ENCODE measurements around the gene KCNMA1. TPM values are rescaled to one million over a fixed set of nuclear protein-coding genes. Genes with fewer than 3 reads are reported as not detected.

The KCNMA1 gene
- total RNA-seq, 1 donor, result 77.8 TPM

DNA sequence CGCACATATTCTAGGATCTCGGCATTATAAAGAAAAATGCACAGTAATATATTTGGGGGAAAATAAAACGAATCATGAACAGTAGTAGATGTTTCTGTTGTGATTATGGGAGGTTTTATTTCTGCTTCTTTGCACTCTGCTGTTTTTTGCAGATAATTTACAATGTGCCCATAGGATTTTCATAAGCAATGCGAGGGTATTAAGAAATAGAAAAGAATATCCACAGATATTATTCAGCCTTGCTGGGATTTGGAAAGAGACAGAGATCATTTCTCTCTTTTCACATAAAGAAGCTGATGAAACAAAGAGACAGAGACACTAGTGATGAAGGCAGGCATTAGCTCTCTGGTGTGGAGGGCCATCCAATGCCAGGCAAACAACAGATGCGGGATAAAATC, 158.6 kb downstream of the KCNMA1 start:
- Histone ChIP-seq H3K4me3 (ENCODE audit: insufficient read depth, low read length) (no peak overlapping the region), H3K27ac (ENCODE audit: low read depth, low read length) (no peak overlapping the region), H3K79me2 (ENCODE audit: insufficient read depth, low read length) (no peaks in the 10 kb centered on the region), H3K36me3 (ENCODE audit: insufficient read depth, low read length) (no peaks in the 10 kb centered on the region), H2AFZ (ENCODE audit: low read length) (no peak overlapping the region), H3K4me1 (ENCODE audit: insufficient read depth, low read length) (peaks cover 13% of the 10 kb centered on the region), H3K9me3 (ENCODE audit: low read depth, low read length) (no peaks in the 10 kb centered on the region), H3K4me2 (ENCODE audit: insufficient read depth, low read length) (no peak overlapping the region), H3K27me3 (ENCODE audit: insufficient read depth, low read length) (no peaks in the 10 kb centered on the region), H4K20me1 (ENCODE audit: insufficient read depth, low read length) (no peaks in the 10 kb centered on the region)
- no peak for DNase-seq (ENCODE audit: insufficient read length, low spot score, missing footprints)
- TF ChIP-seq, protein P1, sequence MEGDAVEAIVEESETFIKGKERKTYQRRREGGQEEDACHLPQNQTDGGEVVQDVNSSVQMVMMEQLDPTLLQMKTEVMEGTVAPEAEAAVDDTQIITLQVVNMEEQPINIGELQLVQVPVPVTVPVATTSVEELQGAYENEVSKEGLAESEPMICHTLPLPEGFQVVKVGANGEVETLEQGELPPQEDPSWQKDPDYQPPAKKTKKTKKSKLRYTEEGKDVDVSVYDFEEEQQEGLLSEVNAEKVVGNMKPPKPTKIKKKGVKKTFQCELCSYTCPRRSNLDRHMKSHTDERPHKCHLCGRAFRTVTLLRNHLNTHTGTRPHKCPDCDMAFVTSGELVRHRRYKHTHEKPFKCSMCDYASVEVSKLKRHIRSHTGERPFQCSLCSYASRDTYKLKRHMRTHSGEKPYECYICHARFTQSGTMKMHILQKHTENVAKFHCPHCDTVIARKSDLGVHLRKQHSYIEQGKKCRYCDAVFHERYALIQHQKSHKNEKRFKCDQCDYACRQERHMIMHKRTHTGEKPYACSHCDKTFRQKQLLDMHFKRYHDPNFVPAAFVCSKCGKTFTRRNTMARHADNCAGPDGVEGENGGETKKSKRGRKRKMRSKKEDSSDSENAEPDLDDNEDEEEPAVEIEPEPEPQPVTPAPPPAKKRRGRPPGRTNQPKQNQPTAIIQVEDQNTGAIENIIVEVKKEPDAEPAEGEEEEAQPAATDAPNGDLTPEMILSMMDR (IDR thresholded peaks at IDR 0.05; ENCODE audit: extremely low read depth, low read depth, low read length), result no peak

DNA sequence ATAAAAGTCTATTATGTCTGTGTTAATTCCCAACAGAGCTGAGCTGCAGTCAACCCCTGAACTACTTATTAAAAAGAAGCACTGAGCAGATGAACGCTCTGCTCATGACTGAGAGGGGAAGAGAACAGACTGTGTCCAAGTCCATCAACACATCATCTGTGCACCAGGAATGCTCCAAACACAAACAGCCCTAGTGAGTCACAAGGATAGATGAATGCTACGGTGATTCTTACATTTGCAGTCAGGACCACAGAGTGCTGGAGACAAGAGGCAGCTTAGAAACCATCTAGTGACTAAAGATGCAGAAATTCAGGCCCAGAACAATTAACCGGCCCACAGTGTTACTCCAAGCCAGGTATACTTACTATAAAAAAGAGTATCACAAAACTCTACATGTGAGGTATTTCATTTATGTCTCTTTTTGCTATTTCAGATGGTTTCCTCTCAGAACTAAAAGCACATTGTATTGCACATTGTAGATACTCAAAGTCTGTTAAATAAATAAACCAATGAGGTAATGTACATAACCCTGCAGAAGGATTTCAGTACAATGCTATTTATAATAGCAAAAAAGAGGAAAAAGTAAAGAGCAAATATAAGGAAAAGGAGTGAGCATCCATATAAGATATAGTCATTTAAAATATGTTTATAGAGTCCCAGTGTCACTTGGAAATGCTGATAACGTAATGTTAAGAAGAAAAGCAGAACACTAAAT, 159.2 kb downstream of the KCNMA1 start:
- peaks cover 13% of the 10 kb centered on the region for H3K4me1 ChIP-seq (ENCODE audit: insufficient read depth, low read length)
- H4K20me1 ChIP-seq (ENCODE audit: insufficient read depth, low read length), result no peaks in the 10 kb centered on the region
- no peaks in the 10 kb centered on the region for H3K9me3 ChIP-seq (ENCODE audit: low read depth, low read length)
- no peak overlapping the region for H3K4me2 ChIP-seq (ENCODE audit: insufficient read depth, low read length)
- H3K4me3 ChIP-seq (ENCODE audit: insufficient read depth, low read length), result no peak overlapping the region
- H3K27ac ChIP-seq (ENCODE audit: low read depth, low read length), result no peak overlapping the region
- no peaks in the 10 kb centered on the region for H3K36me3 ChIP-seq (ENCODE audit: insufficient read depth, low read length)
- H2AFZ ChIP-seq (ENCODE audit: low read length), result no peak overlapping the region
- no peaks in the 10 kb centered on the region for H3K27me3 ChIP-seq (ENCODE audit: insufficient read depth, low read length)
- no peaks in the 10 kb centered on the region for H3K79me2 ChIP-seq (ENCODE audit: insufficient read depth, low read length)
- DNase-seq (ENCODE audit: insufficient read length, low spot score, missing footprints), result peak; percentile 96
- TF ChIP-seq, protein P1 (IDR thresholded peaks at IDR 0.05; ENCODE audit: extremely low read depth, low read depth, low read length), result no peak

- Histone ChIP-seq H3K4me1 (ENCODE audit: insufficient read depth, low read length) (peaks cover 11% of the 10 kb centered on the region), H3K36me3 (ENCODE audit: insufficient read depth, low read length) (no peaks in the 10 kb centered on the region)
- DNase-seq (ENCODE audit: insufficient read length, low spot score, missing footprints), result no peak
Observed at GRCh38 chr10:77475522-77475921, 162.1 kb downstream of the KCNMA1 start.

GRCh38 chr10:77474939-77475338, 162.7 kb downstream of the KCNMA1 start:
- Histone ChIP-seq H3K9me3 (ENCODE audit: low read depth, low read length) (no peaks in the 10 kb centered on the region), H3K36me3 (ENCODE audit: insufficient read depth, low read length) (no peaks in the 10 kb centered on the region), H4K20me1 (ENCODE audit: insufficient read depth, low read length) (no peaks in the 10 kb centered on the region), H3K27ac (ENCODE audit: low read depth, low read length) (no peak overlapping the region), H2AFZ (ENCODE audit: low read length) (no peak overlapping the region), H3K4me1 (ENCODE audit: insufficient read depth, low read length) (peaks cover 6% of the 10 kb centered on the region), H3K4me3 (ENCODE audit: insufficient read depth, low read length) (no peak overlapping the region), H3K4me2 (ENCODE audit: insufficient read depth, low read length) (no peak overlapping the region), H3K79me2 (ENCODE audit: insufficient read depth, low read length) (no peaks in the 10 kb centered on the region), H3K27me3 (ENCODE audit: insufficient read depth, low read length) (no peaks in the 10 kb centered on the region)
- no peak for DNase-seq (ENCODE audit: insufficient read length, low spot score, missing footprints)
- TF ChIP-seq, protein P1 (IDR thresholded peaks at IDR 0.05; ENCODE audit: extremely low read depth, low read depth, low read length), result no peak

More at GRCh38 chr10:77475522-77475921, 162.1 kb downstream of the KCNMA1 start:
- Histone ChIP-seq H3K27me3 (ENCODE audit: insufficient read depth, low read length) (no peaks in the 10 kb centered on the region), H3K4me3 (ENCODE audit: insufficient read depth, low read length) (no peak overlapping the region), H2AFZ (ENCODE audit: low read length) (no peak overlapping the region), H3K27ac (ENCODE audit: low read depth, low read length) (no peak overlapping the region), H3K9me3 (ENCODE audit: low read depth, low read length) (no peaks in the 10 kb centered on the region), H3K79me2 (ENCODE audit: insufficient read depth, low read length) (no peaks in the 10 kb centered on the region), H3K4me2 (ENCODE audit: insufficient read depth, low read length) (no peak overlapping the region), H4K20me1 (ENCODE audit: insufficient read depth, low read length) (no peaks in the 10 kb centered on the region)
- TF ChIP-seq, protein P1 (IDR thresholded peaks at IDR 0.05; ENCODE audit: extremely low read depth, low read depth, low read length), result no peak

Measured in osteoblast (primary cell).